NCI-H2081 treated with DMSO at 0.1 percent for 48 hours (cell line): ENCODE measurements around the gene RIBC2.
"Not testable (repeated sequence)": the region's sequence is repeated elsewhere in the genome, so short reads cannot be mapped to it uniquely, and the experiment has no call there.

ENCODE experiments used
- DNase-seq: peaks from one replicate; lab custom pipeline; 2025; lab: John Stamatoyannopoulos, UW

Gene RIBC2, protein sequence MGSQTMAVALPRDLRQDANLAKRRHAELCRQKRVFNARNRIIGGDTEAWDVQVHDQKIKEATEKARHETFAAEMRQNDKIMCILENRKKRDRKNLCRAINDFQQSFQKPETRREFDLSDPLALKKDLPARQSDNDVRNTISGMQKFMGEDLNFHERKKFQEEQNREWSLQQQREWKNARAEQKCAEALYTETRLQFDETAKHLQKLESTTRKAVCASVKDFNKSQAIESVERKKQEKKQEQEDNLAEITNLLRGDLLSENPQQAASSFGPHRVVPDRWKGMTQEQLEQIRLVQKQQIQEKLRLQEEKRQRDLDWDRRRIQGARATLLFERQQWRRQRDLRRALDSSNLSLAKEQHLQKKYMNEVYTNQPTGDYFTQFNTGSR

DNA sequence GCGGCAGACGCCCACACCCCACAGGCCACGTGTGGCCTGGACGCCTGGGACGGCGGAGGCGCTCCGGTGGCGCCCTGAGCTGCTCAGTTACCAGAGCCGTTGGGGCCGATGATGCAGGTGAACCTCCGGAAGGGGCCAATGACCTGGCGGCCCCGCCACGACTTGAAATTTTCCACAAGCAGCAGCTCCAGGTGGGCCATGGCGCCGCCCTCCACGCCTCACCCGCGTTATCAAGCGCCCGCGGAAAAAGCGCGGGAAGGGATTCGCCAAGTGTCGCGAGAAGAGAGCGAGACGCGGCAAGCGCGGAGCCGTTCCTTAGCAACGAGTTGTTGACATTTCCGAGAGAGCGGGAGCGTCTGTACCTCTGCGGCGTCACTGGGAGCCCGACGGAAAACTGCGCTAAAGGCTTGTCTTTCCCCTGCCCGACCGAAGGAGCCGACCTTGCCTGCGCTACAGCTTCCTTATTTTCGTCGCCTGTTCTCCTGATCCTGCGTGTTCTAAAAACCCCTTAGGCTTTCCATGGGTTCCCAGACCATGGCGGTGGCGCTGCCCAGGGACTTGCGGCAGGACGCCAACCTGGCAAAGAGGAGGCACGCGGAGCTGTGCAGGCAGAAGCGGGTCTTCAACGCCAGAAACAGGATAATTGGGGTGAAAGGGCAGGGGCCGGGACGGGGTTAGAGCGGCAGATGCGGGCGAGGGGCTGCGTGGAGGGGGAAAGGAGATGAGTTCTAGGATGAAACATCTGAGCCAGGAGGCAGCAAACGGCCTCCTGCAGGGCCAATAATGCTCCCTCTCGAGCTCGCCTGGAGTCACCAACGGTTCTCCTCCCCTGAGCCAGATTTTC, at the start of gene RIBC2, which contains the start of gene SMC1B:
Gene RIBC2, plus strand, starts transcription at position 326 of the 844 bp plus-strand sequence. Its CDS starts 194 bp downstream, at position 520.
Gene SMC1B, minus strand, starts transcription at position 232 of the 844 bp plus-strand sequence. Its CDS starts 32 bp downstream, at position 200.
- DNase-seq = no peak

DNA sequence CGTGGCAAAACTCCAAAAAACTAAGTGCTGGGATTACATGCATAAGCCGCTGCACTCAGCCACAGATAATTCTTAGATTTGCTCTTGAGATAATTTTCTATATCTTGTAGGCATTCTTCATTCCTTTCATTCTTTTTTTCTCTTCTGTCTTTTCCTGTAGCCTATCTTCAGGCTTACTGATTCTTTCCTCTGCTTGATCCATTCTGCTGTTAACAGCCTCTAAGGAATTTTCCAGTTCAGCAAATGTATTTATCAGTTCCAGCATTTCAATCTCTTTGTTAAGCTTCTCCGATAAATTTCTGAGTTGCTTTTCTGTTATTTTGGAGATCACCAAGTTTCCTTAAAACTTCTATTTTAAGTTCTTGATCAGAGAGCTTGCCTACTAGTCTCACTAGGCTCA, 46.8 kb upstream of the RIBC2 start:
- DNase-seq = no peak

DNA sequence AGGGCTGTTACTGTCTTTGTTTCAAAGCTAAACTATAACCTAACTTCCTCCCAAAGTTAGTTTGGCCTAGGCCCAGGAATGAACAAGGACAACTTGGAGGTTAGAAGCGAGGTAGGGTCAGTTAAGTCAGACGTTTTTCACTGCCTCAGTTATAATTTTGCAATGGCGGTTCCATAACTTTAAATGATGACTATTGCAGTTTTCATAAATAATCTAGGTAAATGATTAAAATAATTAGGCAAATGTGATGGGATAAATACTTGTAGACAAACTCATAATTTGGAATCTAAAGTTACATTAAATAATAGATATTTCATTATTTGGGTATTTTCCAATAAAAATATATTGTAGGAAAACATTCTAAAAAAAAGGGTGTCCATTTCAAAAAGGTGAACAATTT, 39.9 kb upstream of the RIBC2 start:
- DNase-seq = not testable (repeated sequence)

DNA sequence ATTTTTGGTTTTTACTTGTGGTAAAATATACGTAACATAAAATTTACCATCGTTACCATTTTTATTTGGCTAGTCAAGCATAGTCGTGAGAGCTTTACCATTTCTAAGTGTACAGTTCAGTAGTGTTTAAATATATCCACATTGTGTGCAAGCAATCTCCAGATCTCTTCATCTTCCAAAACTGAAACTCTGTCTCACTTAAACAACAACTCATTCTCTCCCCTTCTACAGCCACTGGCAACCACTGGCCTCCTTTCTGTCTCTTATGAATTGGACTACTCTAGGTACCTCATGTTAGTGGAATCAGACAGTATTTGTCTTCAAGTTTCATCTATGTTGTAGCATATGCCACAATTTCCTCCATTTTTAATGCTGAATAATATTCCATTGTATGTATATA, 37.5 kb upstream of the RIBC2 start:
- DNase-seq = no peak

DNA sequence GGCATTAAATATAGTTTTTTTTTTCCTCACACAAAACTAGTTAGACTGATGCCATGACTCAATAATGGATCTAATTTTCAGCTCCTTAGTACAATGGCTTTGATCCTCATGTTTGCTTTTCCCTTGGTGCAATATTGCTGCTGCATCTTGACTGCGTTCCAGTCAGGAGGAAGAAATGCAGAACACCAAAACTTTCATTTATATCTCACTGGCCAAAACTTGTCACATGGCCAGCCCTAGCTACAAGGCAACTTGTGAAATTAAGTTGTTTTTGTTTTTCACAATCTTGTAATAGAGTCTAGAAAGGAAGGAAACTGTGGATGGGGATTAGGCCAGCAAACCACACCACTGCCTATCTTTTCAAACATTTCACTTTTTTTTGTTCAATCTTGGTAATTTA, 36.8 kb upstream of the RIBC2 start:
- no peak for DNase-seq

DNA sequence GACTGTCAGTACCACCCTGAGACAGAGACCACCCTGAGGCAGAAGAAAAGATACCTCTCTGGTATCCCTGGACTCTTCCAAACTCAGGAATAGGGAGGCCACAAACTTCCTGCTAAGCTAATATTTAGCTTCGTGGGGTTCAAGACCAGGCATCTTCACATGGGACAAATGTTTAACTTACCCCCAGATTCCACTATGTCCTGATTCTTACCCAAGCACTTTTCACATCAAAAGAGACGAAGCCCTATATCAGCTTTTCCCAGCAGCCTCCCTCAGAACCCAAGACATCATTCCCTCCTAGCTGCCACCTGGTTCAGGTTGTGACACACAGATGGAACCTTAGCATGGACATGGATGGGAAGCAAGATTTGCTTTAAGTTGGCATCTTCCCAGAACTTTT, 32.1 kb upstream of the RIBC2 start:
- no peak for DNase-seq

DNA sequence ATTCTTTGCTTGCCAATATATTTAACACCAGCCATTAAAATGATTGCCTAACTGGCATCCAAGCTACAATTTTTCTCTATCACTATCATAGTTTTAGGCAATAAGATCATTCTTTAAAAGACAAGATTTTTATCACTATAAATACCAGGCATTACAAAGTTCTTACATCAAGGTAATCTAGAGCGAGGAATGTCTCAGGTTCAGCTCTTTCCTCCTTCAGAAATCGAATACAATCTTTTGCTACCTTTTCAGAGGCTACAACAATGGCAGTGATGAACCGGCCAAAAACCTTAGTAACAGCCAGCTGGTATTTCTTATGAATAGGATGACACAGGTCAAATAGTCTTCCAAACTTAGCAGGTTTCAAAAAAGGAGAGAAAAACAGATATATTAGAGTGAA, 23.9 kb upstream of the RIBC2 start:
- DNase-seq = no peak

DNA sequence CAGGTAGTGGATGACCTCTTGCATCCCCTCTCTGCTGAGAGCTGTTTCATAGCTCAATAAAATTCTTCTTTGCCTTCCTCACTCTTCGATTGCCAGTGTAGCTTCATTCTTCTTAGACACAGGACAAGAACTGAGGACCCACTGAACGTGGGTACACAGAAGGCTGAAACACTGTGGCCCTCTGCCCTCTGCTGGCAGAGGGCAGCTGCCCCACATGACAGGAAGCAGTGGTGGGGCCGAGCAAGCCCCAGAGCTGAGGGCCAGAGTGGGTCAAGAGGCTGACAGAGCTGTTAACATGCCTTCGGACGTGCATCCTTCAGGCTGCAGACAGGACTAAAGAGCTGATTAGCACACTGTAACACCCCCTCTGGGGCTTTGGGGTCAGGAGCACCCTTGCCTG, 15.7 kb upstream of the RIBC2 start:
- no peak for DNase-seq

DNA sequence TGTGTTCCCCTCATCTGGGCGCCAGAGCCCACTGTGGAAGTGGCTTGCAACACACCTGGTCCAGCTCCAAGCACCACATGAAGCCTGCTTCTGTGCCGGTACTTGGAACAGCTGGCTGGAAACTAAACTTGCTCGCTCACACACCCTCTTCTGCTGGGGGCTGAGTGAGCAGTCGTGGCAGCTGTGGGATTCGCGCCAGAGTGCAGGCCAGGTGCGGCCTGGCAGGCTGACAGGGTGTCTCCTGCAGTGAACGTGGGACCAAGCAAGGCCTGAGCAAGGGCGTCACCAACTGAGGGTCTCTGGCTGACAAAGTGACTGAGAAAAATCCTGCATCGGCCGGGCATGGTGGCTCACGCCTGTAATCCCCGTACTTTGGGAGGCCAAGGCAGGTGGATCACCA, 15.3 kb upstream of the RIBC2 start:
- no peak for DNase-seq

DNA sequence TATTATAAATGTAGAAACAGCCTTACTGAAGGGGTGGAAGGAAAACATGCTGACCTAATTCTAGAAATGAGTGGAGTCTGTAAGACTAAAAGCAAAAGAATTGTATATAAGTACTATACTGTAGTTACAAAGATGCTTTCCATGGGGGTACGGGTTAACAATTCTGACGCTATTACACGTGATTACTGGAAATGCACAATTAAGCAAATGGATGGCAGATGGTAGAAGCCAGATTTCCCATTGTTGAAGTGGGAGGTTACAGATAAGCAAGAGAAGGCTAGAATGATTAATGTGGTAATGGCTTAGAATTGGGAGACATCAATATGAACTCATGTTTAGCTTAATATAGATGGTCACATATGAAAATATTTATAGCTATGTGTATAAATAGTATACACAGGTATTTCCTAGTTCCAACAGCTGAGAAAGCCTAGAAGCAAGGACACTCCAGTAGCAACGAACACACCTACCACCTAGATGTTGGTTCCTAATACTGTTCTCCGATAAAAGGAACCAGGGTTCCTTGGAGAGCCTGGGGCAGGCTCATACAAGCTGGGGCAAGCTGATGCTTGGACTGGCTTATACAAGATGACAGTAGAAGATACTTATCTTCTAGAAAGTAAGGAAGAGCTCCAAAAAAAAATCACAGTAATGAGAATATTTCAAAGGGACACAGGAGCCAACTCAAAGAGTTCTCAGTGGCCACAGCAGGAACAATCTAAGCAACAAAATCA, 13.6 kb upstream of the RIBC2 start:
- DNase-seq = no peak

DNA sequence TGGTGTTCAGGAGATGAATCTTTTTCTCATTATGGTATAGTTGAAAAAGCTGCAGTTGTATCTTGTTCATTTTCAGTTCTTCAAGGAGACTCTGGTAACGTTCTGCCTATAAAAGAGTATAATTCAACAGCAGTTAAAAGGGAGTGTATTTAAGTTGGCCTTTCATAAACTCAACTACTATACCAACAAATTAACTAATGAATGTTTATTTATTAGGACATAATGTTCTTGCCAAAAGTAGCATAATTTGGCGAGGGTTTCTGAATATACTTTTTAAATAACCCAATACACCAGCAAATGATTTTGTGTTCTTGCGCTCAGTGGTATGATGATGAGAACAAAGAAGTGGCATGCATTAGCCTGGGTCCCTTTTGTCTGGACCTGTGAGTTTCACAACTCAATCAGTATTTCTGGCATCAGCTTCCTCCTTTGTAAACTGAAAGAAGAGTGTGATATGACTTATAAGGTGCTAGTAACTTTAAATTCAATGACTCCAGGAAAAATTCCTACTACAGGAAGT, 11.0 kb upstream of the RIBC2 start:
- DNase-seq = no peak

DNA sequence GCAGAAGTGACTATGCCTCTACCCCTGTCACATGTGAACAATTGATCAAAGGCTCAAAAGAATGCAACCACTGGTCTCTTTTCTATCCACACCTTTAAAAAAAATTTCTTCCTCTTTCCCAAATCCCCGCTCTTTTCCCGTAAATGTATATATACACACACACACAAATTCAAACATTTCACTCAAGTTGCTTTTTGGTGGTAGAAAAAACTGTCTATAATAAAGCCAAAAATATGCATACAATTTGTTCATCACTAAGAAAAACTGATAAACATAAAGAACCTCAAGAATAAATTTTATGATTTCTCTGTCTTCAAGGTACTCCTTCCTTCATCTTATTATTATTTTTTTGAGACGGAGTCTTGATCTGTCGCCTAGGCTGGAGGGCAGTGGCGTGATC, 5.7 kb upstream of the RIBC2 start:
- DNase-seq = no peak

DNA sequence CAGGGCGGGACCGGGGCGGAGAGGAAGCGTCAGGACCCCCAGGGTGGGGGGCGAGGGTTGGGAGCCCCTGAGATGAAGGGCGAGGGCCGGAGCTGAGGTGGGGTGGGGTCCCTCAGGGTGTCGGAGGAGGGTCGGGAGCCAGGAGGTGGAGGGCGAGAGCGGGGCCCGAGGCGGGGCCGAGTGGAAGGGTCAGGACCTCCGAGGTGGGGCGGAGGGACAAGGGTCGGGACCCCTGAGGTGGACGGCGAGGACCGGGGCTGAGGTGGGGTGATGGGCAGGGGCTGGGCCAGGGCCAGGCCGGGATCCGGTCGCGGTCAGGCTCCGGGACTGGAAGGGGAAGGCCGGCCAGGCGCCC, 503 bp upstream of the RIBC2 start:
- DNase-seq = no peak

DNA sequence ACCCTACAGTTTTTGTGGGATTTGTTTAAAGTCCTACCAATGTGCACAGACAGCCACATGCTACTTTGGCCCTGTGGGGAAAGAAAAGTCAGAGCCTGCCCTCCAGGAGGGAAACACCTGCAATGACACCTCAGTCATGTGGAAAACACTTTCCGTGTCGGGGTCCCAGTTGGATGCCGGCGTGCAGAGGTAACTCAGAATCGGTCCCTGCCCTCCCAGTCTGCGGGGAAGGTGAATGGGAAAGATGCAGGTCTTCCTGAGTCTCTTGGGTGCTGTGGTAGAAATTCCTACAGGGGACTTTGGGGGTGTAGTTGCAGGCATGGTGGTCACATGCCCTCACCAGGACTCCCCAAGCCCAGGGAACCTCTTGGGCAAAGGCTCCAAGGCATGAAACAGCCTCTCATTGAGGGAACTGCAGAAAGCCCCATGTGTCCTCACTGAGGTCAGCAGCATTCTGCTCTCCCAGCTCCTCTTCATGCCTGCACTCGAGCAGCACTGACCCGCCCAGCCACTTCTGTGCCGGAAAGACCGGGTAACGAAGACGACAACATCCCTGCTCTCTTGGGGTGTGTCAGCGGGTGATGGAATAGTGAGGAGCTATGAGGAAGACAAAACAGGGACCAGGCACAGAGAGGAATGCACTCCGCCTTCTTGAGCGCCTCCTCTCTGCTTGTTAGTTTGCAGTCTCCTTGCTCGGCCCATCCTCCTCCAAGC, 4.7 kb downstream of the RIBC2 start:
- no peak for DNase-seq

DNA sequence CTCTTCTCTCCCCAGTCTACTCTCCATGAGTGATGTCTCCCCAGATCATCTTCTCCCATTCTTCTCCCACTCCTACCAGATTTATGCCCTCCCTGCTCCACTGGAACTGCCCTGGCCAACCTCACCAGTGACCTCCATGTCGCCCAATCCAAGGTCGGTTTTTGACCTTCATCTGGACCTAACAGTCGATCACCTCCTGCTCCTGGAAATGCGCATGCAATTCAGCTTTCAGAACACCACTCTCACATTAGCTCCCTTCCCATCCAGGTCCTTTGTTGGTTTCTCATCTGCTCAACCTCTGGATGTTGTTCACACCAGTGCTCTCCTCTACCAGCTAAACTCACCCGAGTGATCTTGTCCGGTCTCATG, 5.3 kb downstream of the RIBC2 start:
- no peak for DNase-seq

DNA sequence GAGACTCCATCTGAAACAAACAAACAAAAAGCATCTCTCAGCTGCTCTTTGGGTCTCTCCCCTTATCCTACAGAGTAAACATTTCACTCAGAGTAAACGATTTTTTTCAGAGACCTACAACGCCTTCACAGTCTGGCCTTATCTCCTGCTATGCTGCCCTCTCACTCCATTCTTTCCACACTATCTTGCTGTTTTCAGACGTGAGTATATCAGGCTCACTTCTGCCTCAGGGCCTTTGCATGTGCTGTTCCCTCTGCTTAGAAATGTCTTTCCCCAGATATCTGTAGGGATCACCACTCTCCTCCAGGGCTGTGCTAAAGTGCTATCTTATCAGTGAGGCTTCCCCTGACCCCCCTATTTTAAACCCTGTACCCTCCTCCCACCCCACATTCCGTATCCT, 6.5 kb downstream of the RIBC2 start:
- no peak for DNase-seq

DNA sequence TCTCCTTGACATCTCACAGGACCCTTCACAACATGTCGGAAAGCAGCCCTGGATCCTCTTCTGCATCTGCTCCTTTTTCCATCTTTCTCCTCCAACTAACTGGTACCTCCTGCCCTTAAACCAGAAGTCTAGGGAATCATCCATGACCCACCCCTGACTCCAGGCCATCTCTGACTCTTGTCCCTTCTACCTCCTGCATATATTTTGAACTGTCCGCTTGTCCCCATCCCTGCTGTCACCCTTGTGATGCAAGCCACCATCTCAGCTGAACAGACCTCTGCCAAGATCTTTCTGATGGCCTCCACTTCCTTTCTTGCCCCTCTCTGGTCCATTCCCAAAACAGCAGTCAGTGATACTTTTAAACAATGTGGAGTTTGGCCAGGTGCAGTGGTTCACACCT, 7.0 kb downstream of the RIBC2 start:
- no peak for DNase-seq

DNA sequence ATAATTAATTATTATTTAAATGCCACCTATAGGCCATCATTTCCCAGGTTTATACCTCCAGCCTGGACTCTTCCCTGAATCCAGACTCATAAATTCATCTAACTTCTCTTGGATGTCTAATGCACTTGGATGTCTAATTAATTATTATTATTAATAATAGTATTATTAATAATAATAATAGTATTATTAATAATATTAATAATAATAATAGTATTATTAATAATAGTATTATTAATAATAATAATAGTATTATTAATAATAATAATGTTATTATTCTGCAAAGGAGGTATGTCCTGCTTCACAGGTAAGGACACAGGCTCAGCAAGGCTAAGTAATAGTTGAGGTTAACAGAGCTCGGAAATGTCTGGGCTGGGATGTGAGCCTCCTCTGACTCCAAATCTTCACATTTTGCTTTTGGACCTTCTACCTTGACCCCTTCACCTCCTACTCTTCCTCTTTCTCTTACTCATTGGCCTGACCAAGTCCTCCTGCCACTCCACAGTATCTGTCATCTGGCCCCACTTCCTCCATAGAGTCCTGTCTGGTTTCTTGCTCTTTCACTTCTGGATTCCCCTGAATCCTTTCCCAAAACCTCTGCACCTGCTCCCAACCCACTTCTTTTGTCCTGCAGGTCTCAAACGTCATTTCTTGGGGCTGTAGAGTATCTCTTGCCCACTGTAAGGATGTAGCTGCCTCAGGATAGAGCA, 8.0 kb downstream of the RIBC2 start:
- no peak for DNase-seq

DNA sequence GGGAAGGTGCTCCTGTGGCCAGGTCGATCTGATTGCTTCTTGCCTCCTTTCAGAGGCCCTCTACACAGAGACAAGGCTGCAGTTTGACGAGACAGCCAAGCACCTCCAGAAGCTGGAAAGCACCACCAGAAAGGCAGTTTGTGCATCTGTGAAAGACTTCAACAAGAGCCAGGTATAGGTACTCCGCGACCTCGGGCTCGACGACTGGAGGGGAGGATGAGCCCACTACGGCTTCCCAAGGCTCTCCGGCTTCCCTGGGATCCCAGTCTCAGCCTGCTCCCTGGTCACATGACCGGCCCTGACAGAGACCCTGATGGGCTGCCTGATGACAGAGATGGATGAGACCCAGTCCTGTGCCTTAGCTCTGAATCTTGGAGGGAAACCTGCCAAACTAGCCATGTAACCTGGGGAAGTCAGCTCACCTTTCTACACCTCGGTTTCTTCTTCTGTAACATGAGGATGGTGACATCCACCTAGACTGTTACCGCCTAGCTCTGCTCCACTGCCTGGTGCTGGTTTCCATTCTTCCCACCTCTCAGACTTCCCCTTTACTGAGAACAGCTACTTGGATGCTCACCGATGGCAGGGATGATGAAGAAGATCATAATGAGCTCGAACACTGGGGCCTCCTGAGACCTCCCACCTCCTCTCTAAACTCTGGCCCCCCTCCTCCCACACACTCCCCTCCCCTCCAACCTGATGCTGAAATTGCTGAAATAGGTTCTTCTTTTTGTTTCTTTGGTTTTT, 8.9 kb downstream of the RIBC2 start:
- no peak for DNase-seq

DNA sequence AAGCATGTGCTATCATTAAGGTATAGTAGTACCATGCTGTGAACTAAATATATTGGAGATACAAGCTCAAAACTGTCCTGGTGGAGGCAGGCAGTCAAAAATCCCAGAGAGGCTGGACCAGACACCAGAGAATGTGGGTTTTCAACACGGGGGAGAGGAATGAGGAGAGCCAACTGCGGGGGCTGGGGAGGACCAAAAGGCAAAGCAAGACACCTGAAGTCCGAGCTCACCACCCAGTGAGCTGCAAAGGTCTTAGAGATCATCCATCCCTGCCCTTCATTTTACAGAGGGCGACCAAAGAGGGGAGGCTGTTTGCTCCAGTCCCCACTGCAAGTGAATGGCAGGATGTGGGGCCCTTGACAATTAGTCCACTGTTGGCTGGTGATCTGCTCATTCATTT, 10.0 kb downstream of the RIBC2 start:
- DNase-seq = no peak
